ENCODE data around the gene CMTM6. TPM values are rescaled to one million over a fixed set of nuclear protein-coding genes. Genes with fewer than 3 reads are reported as not detected.

The CMTM6 gene
- total and polyA plus RNA-seq, 9 of the 15 experiments (the other 6 are each of a cell fraction or from before 2014, with no cell fraction given) = 8.9 to 39.7 (median 19.5) TPM

DNA sequence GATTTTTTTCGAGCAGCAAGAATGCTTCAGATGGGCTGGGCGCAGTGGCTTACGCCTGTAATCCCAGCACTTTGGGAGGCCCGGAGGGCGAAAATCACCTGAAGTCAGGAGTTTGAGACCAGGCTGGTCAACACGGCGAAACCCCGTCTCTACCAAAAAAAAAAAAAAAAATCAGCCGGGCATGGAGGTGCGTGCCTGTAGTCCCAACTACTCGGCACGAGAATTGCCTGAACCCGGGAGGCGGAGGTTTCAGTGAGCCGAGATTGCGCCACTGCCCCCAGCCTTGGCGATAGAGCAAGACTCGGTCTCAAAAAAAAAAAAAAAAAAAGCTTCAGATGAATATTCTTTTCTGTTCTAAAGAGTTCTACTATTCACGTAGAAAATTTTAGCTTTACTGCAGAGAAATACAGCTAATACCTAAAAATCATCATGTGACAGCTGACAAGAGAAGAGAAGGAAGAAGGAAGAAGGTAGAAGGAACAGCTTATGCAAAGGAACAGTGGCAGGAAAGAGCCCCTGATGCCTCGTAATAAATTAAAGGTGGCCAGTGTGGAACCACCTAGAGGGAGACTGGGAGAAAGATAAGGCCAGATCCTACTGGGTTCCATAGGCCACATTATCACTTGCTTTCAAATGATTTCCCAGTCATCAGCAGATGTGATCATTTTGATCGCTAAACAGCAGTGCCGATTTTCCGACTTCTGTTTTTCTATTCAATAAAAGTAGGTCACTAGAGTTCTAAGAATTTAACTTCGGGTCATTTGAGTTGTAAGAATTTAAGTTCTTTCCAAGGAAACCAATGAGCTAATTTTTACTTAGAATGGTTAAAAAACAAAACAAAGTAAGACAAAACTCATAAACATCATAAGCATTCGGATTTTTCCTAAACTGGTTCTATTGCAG lies 1.5 kb downstream of the CMTM6 start:
- BruUV-seq (replicated peaks) = TSS peak; percentile 54
- ChIA-PET CTCF (ENCODE audit: low intra/inter-chr PET ratio) (no interaction called here), POLR2A (interaction anchor here (0.6 to 1.1 kb wide), 5 partner anchors 9 to 51 kb away, joined by 3 to 5 read pairs (median 3); no protein-coding TSS in a partner anchor)
- no peaks in the 10 kb centered on the region; the same call in 1 of the 3 replicates for H3K36me3 ChIP-seq (ENCODE audit: control insufficient read depth, insufficient read depth, low read length)
- peak in 3 of 4 experiments; percentile 24 to 41 (median 39) for DNase-seq (ENCODE audit: extremely low read depth in 1 of 4, low spot score in 3 of 4)
- peak overlapping the region; percentile 86; the same call in 2 of the 3 replicates for H3K27ac ChIP-seq (ENCODE audit: extremely low read depth, low read depth, low read length)
- no peaks in the 10 kb centered on the region for H3K9me1 ChIP-seq (ENCODE audit: control insufficient read depth, insufficient read depth, low read length)
- 10% methylated on average over 25 of the region's 25 CpGs for WGBS (ENCODE audit: insufficient coverage, low coverage, missing lambda C conversion rate)
- no peaks in the 10 kb centered on the region for H3K27me3 ChIP-seq (ENCODE audit: control insufficient read depth in 2 of 2, insufficient read depth in 2 of 2, low read length in 2 of 2)
- FAIRE-seq = peak; percentile 52
- H3K79me2 ChIP-seq (ENCODE audit: control insufficient read depth, insufficient read depth, low read length) = peaks cover 49% of the 10 kb centered on the region
- peak overlapping the region; percentile 94 for H3K4me3 ChIP-seq
- H4K20me1 ChIP-seq (replicated peaks; ENCODE audit: control insufficient read depth, insufficient read depth, low read length) = peaks cover 6% of the 10 kb centered on the region
- H2AFZ ChIP-seq (ENCODE audit: low read depth, low read length) = no peak overlapping the region
- peak overlapping the region; percentile 81 to 83; a peak in 3 of 4 replicates for H3K9ac ChIP-seq (ENCODE audit: insufficient read depth in 1 of 2, low read depth in 2 of 2, low read length in 2 of 2)
- peak overlapping the region; percentile 93 for H3K4me2 ChIP-seq (ENCODE audit: insufficient read depth, low read length)
- peak; percentile 12 for ATAC-seq
- no peaks in the 10 kb centered on the region for H3K9me3 ChIP-seq (replicated peaks; ENCODE audit: control insufficient read depth, insufficient read depth, low read depth, low read length)
- H3K4me1 ChIP-seq (replicated peaks in 1 of 2; ENCODE audit: control insufficient read depth in 2 of 2, insufficient read depth in 2 of 2, low read length in 2 of 2) = peaks cover 19 to 26% of the 10 kb centered on the region in 2 experiments; a peak in 4 of 5 replicates
- in situ Hi-C loops (cut with MboI) = no loop called here
- intact Hi-C loops (cut with micrococcal nuclease) = no loop called here
- TF ChIP-seq HIVEP1 (CRISPR knock-in tag; IDR thresholded peaks at IDR 0.05) (no peak), CREB1 (IDR thresholded peaks at IDR 0.05) (no peak), CREB1 (CRISPR knock-in tag; IDR thresholded peaks at IDR 0.05) (no peak), PTRF (tag; IDR thresholded peaks at IDR 0.05) (no peak), BRCA1 (IDR thresholded peaks at IDR 0.05) (no peak), BRCA1 (CRISPR knock-in tag; IDR thresholded peaks at IDR 0.05) (no peak), ELF2 (CRISPR knock-in tag; IDR thresholded peaks at IDR 0.05) (no peak), KLF16 (IDR thresholded peaks at IDR 0.05) (no peak), ZNF76 (CRISPR knock-in tag; IDR thresholded peaks at IDR 0.05; ENCODE audit: borderline replicate concordance) (no peak), BRF2 (IDR thresholded peaks at IDR 0.05; ENCODE audit: borderline replicate concordance, insufficient read depth, insufficient read length) (no peak), PRPF4 (IDR thresholded peaks at IDR 0.05; ENCODE audit: insufficient read depth, low read depth, low read length, poor library complexity, severe bottlenecking) (no peak), MAX (CRISPR knock-in tag; IDR thresholded peaks at IDR 0.05) (no peak), MCM3 (IDR thresholded peaks at IDR 0.05) (no peak), CXXC5 (CRISPR knock-in tag; IDR thresholded peaks at IDR 0.05) (0 out of 2 replicates have a peak, but pooled peaks have one; percentile 26), KDM1A (IDR thresholded peaks at IDR 0.05) (peak; percentile 42 to 45; a peak in 2 of 4 replicates), MYC (IDR thresholded peaks at IDR 0.05; ENCODE audit: low read depth, low read length) (no peak), MYC (CRISPR knock-in tag; IDR thresholded peaks at IDR 0.05; ENCODE audit: borderline replicate concordance, low read depth) (no peak), CEBPB (tag; IDR thresholded peaks at IDR 0.05) (peak; percentile 86), BCOR (IDR thresholded peaks at IDR 0.05) (peak; percentile 69; the same call in 1 of the 2 replicates), NFIX (CRISPR knock-in tag; IDR thresholded peaks at IDR 0.05; ENCODE audit: low read depth) (no peak)
- TF ChIP-seq, protein P1, sequence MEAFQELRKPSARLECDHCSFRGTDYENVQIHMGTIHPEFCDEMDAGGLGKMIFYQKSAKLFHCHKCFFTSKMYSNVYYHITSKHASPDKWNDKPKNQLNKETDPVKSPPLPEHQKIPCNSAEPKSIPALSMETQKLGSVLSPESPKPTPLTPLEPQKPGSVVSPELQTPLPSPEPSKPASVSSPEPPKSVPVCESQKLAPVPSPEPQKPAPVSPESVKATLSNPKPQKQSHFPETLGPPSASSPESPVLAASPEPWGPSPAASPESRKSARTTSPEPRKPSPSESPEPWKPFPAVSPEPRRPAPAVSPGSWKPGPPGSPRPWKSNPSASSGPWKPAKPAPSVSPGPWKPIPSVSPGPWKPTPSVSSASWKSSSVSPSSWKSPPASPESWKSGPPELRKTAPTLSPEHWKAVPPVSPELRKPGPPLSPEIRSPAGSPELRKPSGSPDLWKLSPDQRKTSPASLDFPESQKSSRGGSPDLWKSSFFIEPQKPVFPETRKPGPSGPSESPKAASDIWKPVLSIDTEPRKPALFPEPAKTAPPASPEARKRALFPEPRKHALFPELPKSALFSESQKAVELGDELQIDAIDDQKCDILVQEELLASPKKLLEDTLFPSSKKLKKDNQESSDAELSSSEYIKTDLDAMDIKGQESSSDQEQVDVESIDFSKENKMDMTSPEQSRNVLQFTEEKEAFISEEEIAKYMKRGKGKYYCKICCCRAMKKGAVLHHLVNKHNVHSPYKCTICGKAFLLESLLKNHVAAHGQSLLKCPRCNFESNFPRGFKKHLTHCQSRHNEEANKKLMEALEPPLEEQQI (IDR thresholded peaks at IDR 0.05) = 0 out of 2 replicates have a peak, but pooled peaks have one; percentile 20

Measured in K562 (cell line).